Measurements from ENCODE around the gene TANGO6.
"Not testable (repeated sequence)": the region's sequence is repeated elsewhere in the genome, so short reads cannot be mapped to it uniquely, and the experiment has no call there.

TANGO6 gene

DNA sequence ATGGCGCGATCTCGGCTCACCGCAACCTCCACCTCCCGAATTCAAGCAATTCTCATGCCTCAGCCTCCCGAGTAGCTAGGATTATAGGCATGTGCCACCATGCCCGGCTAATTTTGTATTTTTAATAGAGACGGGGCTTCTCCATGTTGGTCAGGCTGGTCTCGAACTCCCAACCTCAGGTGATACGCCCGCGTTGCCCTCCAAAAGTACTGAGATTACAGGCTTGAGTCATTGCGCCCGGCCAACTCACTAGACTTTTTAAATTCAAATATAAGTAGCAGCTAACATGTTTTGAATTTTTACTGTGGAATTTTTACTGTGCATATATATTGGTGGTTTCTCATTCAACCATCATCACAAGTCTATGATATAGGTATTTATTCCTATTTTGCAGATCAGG lies 281.6 kb downstream of the TANGO6 start:
- DNase-seq, result not testable (repeated sequence)

DNA sequence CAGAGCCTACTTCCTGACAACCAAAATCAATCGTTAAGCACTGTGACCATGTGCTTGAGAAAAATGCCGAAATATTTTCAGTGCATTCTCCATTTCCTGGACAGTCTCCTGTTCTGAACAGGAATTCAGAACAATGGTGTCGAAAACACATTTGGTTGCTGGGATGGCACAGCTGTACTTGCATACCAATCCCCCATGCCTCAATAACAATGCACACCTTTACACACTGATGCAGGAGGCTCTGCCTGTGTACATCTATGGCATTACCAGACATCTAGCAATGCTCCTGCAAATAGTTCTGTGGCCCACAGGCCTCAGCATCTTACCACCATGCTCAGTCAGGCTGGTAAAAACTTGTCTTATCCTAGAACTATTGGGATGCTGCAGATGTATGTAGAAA lies 282.9 kb downstream of the TANGO6 start:
- no peak for DNase-seq

DNA sequence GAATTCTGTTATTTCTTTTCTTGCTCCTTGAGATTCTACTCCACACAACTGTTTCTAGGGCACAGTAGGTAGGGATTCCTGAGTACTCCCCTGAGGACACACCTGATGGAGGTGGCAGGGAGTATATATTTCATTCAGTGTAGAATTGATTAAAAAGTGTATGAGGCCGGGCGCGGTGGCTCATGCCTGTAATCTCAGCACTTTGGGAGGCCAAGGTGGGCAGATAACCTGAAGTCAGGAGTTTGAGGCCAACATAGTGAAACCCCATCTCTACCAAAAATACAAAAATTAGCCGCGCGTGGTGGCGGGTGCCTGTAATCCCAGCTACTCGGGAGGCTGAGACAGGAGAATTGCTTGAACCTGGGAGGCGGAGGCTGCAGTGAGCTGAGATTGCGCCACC lies 283.5 kb downstream of the TANGO6 start:
- not testable (repeated sequence) for DNase-seq

DNA sequence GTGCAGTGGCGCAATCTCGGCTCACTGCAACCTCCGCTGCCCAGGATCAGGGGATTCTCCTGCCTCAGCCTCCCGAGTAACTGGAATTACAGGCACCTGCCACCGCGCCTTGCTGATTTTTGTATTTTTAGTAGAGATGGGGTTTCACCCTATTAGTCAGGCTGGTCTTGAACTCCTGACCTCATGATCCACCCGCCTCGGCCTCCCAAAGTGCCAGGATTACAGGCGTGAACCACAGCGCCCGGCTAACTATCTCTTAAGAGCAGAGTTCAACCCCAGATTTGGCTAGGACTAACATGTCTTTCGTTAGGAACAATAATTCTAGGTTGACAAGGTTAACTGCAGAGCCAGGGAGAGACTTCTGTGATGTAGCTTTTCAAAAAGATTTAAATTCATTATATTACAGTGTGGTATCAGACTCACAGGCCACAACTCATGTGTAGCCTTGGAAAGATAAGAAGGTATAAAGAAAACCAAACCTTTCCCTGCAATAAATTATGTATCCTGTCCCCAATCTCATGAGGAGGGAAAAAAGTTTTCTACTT lies 284.7 kb downstream of the TANGO6 start:
- no peak for DNase-seq

DNA sequence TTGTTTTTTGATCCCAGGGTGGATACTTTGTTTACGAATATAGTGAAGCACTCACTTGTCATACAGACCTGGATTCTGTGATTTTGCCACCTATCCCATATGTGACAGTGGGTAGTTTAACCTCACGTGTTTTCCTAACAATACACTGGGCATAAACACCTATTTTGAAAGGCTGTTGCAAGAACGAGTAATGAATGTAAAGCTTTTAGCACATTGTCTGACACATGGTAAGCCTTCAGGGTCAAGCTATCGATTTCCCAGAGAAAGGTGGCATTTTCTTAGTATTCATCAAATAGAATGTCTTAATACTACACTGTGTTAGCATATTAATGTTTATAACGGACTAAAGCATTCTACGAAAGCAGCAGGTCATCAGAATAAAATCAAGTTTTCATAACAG lies 287.1 kb downstream of the TANGO6 start:
- no peak for DNase-seq

DNA sequence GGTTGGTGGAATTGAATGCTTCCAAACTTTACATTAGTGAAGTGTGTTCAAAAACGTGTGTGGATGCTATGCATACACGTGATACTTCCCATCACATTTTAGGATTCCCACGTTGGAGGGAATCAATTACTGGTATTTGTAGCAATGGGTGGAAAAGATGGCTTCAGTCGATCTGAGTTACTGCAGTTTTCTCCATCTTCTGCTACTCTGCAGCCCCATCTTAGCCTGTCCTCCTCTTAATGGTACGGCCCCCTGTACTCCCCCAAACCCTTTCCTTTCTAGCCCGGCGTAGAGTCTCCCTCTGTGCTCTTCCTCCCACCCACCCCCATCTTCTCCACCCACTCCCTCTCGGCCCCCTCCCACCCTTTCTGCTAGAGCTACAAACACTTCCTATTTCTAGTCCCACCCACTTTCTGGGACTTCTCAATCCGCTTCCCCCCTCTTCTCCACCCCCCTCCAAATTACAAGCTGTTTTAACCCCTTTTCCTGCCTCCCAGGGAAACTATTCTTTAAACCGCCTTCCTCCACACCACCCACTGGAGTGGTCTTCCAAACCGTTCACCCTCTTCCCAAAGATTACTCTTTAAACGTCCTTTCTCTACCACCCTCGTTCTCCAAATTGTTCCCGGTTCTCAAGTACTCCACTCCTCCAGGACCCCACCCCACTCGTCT lies 288.0 kb downstream of the TANGO6 start:
- no peak for DNase-seq

DNA sequence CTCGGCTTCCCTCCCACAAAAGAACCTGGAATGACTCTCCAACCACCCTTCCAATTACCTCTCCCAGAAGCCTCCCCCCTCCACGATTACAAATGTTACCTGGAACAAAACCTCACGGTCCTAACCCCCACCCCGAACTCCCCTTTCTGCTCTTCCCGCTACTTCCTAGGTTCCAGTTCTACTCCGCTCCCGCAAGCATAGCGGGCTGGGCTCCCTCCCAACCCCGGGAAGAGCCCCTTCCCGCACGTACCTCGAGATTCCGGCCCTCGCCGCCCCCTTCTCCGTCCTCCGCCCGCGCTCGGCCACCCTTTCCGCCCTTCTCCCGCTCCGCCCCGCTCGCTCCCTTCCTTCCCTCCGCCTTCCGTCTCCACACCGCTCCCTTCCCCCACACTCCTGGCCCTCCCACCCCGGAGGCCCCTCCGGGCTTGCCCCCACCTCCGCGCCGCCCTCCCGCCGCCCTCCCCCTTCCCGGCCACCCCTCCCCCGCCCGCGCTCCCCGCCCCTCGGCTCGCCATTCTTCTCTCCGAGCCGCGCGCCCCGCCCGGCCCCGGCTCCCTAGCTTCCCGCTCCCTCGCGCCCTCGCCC lies 288.6 kb downstream of the TANGO6 start:
- peak; percentile 67 for DNase-seq

DNA sequence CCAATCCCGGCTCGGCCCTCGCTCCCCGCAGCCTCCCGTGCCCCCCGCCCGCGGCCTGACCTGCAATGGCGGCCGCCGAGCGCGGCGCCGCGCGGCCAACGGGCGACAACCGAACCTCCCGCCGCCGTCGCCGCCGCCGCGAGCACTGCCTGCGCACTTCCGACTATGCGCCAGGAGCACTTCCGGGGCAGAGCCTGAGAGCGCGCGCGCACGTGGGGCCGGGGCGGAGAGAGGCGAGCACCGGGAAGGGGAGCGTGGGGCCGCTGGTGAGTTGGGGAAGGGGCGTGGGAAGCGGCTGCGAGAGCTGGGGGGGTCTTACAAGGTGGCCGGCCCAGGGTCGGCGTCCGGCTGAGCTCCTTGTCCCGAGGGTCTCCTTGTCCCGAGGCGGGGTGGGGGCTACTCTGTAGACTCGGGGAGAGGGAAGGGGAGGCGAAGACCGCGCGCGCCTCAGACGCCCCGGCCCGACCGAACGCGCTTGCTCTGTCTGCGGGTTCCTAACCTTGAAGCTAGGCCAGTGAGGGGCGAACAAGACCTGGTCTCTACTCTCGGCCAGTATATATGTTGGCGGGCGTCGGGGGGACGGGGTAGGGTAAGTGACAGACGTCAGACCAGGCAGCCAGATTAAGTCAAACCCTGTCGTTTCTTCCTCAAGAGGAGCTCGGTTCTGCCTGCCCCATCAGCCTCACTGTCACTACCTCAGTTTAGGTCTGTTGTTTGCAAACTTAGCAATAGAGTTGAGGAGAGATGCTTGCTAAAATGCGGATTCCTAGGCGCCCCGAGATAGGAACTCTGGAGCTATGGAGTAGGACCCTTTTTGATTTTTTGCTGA lies 289.3 kb downstream of the TANGO6 start, which contains the start of the genes CHTF8 and UTP4:
Gene CHTF8, minus strand, starts transcription at position 165 of the 829 bp plus-strand sequence. CDS start 11,130 bp downstream, outside the sequence.
Gene UTP4, plus strand, starts transcription at position 226 of the 829 bp plus-strand sequence. CDS start 811 bp downstream, outside the sequence.
- peak; percentile 82 for DNase-seq

DNA sequence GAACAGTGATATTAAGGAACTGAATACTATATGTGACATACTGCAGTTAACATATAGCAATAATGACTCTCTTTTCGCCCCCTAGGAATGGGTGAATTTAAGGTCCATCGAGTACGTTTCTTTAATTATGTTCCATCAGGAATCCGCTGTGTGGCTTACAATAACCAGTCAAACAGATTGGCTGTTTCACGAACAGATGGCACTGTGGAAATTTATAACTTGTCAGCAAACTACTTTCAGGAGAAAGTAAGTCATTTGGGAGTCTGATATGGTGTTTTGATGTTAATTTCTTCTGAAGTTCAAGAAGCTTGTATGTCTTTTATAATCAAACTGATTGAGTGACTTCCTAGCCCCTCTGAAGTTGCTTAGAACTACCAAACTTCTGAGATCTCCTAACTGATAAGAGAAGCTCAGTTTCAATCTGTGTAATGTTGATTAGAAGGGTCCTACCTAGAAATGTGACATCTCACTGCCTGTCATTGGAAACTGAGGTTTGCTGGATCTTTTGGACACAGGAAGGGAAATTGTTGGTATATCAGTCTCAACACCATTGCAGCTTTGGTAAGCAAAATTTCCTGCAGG lies 290.1 kb downstream of the TANGO6 start:
- no peak for DNase-seq
